ENCODE data around the gene PHACTR2. TPM values are rescaled to one million over a fixed set of nuclear protein-coding genes. Genes with fewer than 3 reads are reported as not detected.
A peak's percentile ranks its signal among the peaks of the same experiment; 100 is the strongest.

Gene PHACTR2
- total RNA-seq, 1 donor from 2014 or later = 110 TPM

GRCh38 chr6:143685653-143686052 is 7.9 kb downstream of the PHACTR2 start:
- TF ChIP-seq CTCF (IDR thresholded peaks at IDR 0.05) = no peak
- H3K4me3 Mint-ChIP-seq (ENCODE audit: unreplicated experiment) = no peak overlapping the region
- no peak for DNase-seq (ENCODE audit: low spot score)
- no peaks in the 10 kb centered on the region for H3K27me3 Mint-ChIP-seq (ENCODE audit: low read depth)
- peaks cover 12% of the 10 kb centered on the region for H3K9me3 Mint-ChIP-seq (ENCODE audit: low read depth)
- H3K4me1 Mint-ChIP-seq (ENCODE audit: low read depth) = peaks cover 74% of the 10 kb centered on the region
- peaks cover 8% of the 10 kb centered on the region for H3K36me3 Mint-ChIP-seq (ENCODE audit: low read depth)
- H3K27ac Mint-ChIP-seq (ENCODE audit: unreplicated experiment) = no peak overlapping the region

GRCh38 chr6:143687591-143687990 is 9.8 kb downstream of the PHACTR2 start:
- H3K4me3 Mint-ChIP-seq (ENCODE audit: unreplicated experiment) = peak overlapping the region; percentile 10
- H3K27ac Mint-ChIP-seq (ENCODE audit: unreplicated experiment) = peak overlapping the region; percentile 87
- peaks cover 76% of the 10 kb centered on the region for H3K4me1 Mint-ChIP-seq (ENCODE audit: low read depth)
- peaks cover 8% of the 10 kb centered on the region for H3K36me3 Mint-ChIP-seq (ENCODE audit: low read depth)
- no peak for DNase-seq (ENCODE audit: low spot score)
- H3K27me3 Mint-ChIP-seq (ENCODE audit: low read depth) = no peaks in the 10 kb centered on the region
- no peak for TF ChIP-seq CTCF (IDR thresholded peaks at IDR 0.05)
- H3K9me3 Mint-ChIP-seq (ENCODE audit: low read depth) = peaks cover 4% of the 10 kb centered on the region

GRCh38 chr6:143688681-143689080 is 10.9 kb downstream of the PHACTR2 start:
- Mint-ChIP-seq H3K4me1 (ENCODE audit: low read depth) (peaks cover 78% of the 10 kb centered on the region), H3K27me3 (ENCODE audit: low read depth) (no peaks in the 10 kb centered on the region), H3K9me3 (ENCODE audit: low read depth) (no peaks in the 10 kb centered on the region), H3K36me3 (ENCODE audit: low read depth) (peaks cover 4% of the 10 kb centered on the region), H3K4me3 (ENCODE audit: unreplicated experiment) (no peak overlapping the region), H3K27ac (ENCODE audit: unreplicated experiment) (peak overlapping the region; percentile 87)
- no peak for DNase-seq (ENCODE audit: low spot score)
- no peak for TF ChIP-seq CTCF (IDR thresholded peaks at IDR 0.05)

GRCh38 chr6:143689852-143690251 is 12.1 kb downstream of the PHACTR2 start:
- no peak for DNase-seq (ENCODE audit: low spot score)
- no peak overlapping the region for H3K4me3 Mint-ChIP-seq (ENCODE audit: unreplicated experiment)
- H3K4me1 Mint-ChIP-seq (ENCODE audit: low read depth) = peaks cover 78% of the 10 kb centered on the region
- no peaks in the 10 kb centered on the region for H3K9me3 Mint-ChIP-seq (ENCODE audit: low read depth)
- no peak for TF ChIP-seq CTCF (IDR thresholded peaks at IDR 0.05)
- H3K36me3 Mint-ChIP-seq (ENCODE audit: low read depth) = no peaks in the 10 kb centered on the region
- no peaks in the 10 kb centered on the region for H3K27me3 Mint-ChIP-seq (ENCODE audit: low read depth)
- H3K27ac Mint-ChIP-seq (ENCODE audit: unreplicated experiment) = no peak overlapping the region

- no peak for DNase-seq (ENCODE audit: low spot score)
These were observed 13.4 kb downstream of the PHACTR2 start for GRCh38 chr6:143691155-143691554.

More at GRCh38 chr6:143691155-143691554, 13.4 kb downstream of the PHACTR2 start:
- Mint-ChIP-seq H3K4me3 (ENCODE audit: unreplicated experiment) (no peak overlapping the region), H3K4me1 (ENCODE audit: low read depth) (peaks cover 91% of the 10 kb centered on the region), H3K9me3 (ENCODE audit: low read depth) (no peaks in the 10 kb centered on the region), H3K36me3 (ENCODE audit: low read depth) (no peaks in the 10 kb centered on the region), H3K27ac (ENCODE audit: unreplicated experiment) (no peak overlapping the region), H3K27me3 (ENCODE audit: low read depth) (no peaks in the 10 kb centered on the region)
- TF ChIP-seq CTCF (IDR thresholded peaks at IDR 0.05) = no peak
